ENCODE data around the gene GID8. TPM values are rescaled to one million over a fixed set of nuclear protein-coding genes. Genes with fewer than 3 reads are reported as not detected.

Gene GID8
- total RNA-seq, 1 experiment from 2014 or later: 35.6 TPM

- H3K4me2 ChIP-seq (ENCODE audit: low read length): no peak overlapping the region
- H3K79me2 ChIP-seq (ENCODE audit: insufficient read depth, low read length): no peaks in the 10 kb centered on the region
- H3K9me2 ChIP-seq (ENCODE audit: insufficient read depth): no peaks in the 10 kb centered on the region
- H3K36me3 ChIP-seq (ENCODE audit: control insufficient read depth in 1 of 2, insufficient read depth in 2 of 2, low read length in 2 of 2): no peaks in the 10 kb centered on the region
- H3K27ac ChIP-seq (ENCODE audit: low read depth, low read length): no peak overlapping the region
- no TSS peak for BruUV-seq (replicated peaks)
- intact Hi-C loops (cut with micrococcal nuclease): no loop called here
- H3K4me3 ChIP-seq (replicated peaks in 1 of 2; ENCODE audit: low read depth in 1 of 2, low read length in 2 of 2): no peak overlapping the region
- CTCF ChIA-PET: no interaction called here
- RAD21 ChIA-PET (ENCODE audit: low non-redundant PET in 1 of 2, low total read pairs in 2 of 2, uncharacterized antibody in 2 of 2, unreplicated experiment in 2 of 2): no interaction called here
- no peaks in the 10 kb centered on the region for H3K9me3 ChIP-seq (ENCODE audit: control insufficient read depth in 1 of 2, insufficient read depth in 1 of 2, low read depth in 1 of 2, low read length in 2 of 2)
- TF ChIP-seq CEBPB (IDR thresholded peaks at IDR 0.05; ENCODE audit: low read depth): no peak
- TF ChIP-seq JUND (IDR thresholded peaks at IDR 0.05): no peak
- no peak for TF ChIP-seq EZH2 (IDR thresholded peaks at IDR 0.05)
- ATAC-seq (no peak), DNase-seq (ENCODE audit: low read depth, low spot score) (no peak)
- H4K20me1 ChIP-seq (ENCODE audit: insufficient read depth): no peaks in the 10 kb centered on the region
- POLR2A ChIA-PET: no interaction called here
- H3K4me1 ChIP-seq (ENCODE audit: control insufficient read depth in 1 of 2, insufficient read depth in 2 of 2, low read length in 2 of 2): peaks cover 9 to 18% of the 10 kb centered on the region in 2 experiments; a peak in 3 of 4 replicates
- no peak overlapping the region for H2AFZ ChIP-seq (ENCODE audit: low read depth, low read length, poor library complexity, severe bottlenecking)
- H3K27me3 ChIP-seq (ENCODE audit: insufficient read depth, low read length): no peaks in the 10 kb centered on the region
- H3K9ac ChIP-seq (ENCODE audit: low read length): no peak overlapping the region
These were observed 37.4 kb downstream of the GID8 start for GRCh38 chr20:62975251-62975760.

- Histone ChIP-seq H3K79me2 (ENCODE audit: insufficient read depth, low read length) (no peaks in the 10 kb centered on the region), H4K20me1 (ENCODE audit: insufficient read depth) (no peaks in the 10 kb centered on the region), H3K9ac (ENCODE audit: low read length) (no peak overlapping the region), H2AFZ (ENCODE audit: low read depth, low read length, poor library complexity, severe bottlenecking) (no peak overlapping the region), H3K4me2 (ENCODE audit: low read length) (no peak overlapping the region), H3K9me3 (ENCODE audit: control insufficient read depth in 1 of 2, insufficient read depth in 1 of 2, low read depth in 1 of 2, low read length in 2 of 2) (no peaks in the 10 kb centered on the region), H3K4me1 (ENCODE audit: control insufficient read depth in 1 of 2, insufficient read depth in 2 of 2, low read length in 2 of 2) (peaks cover 9 to 18% of the 10 kb centered on the region in 2 experiments; a peak in 3 of 4 replicates), H3K9me2 (ENCODE audit: insufficient read depth) (no peaks in the 10 kb centered on the region), H3K36me3 (ENCODE audit: control insufficient read depth in 1 of 2, insufficient read depth in 2 of 2, low read length in 2 of 2) (no peaks in the 10 kb centered on the region), H3K27ac (ENCODE audit: low read depth, low read length) (no peak overlapping the region), H3K27me3 (ENCODE audit: insufficient read depth, low read length) (no peaks in the 10 kb centered on the region), H3K4me3 (replicated peaks in 1 of 2; ENCODE audit: low read depth in 1 of 2, low read length in 2 of 2) (no peak overlapping the region)
- no peak for DNase-seq (ENCODE audit: low read depth, low spot score)
- no peak for ATAC-seq
- no TSS peak for BruUV-seq (replicated peaks)
- CTCF ChIA-PET: no interaction called here
- RAD21 ChIA-PET (ENCODE audit: low non-redundant PET in 1 of 2, low total read pairs in 2 of 2, uncharacterized antibody in 2 of 2, unreplicated experiment in 2 of 2): no interaction called here
- POLR2A ChIA-PET: no interaction called here
- TF ChIP-seq TCF7L2 (IDR thresholded peaks at IDR 0.05; ENCODE audit: borderline replicate concordance, extremely low read depth, insufficient read depth, insufficient read length): no peak
- TF ChIP-seq POLR2A (IDR thresholded peaks at IDR 0.05; ENCODE audit: borderline replicate concordance, extremely low read depth, insufficient read depth, insufficient read length): no peak
- TF ChIP-seq CEBPB (IDR thresholded peaks at IDR 0.05; ENCODE audit: low read depth): no peak
- TF ChIP-seq SP1 (IDR thresholded peaks at IDR 0.05; ENCODE audit: low read depth): no peak
- TF ChIP-seq EGR1 (IDR thresholded peaks at IDR 0.05; ENCODE audit: low read depth): no peak
- TF ChIP-seq MAX (IDR thresholded peaks at IDR 0.05): no peak
- no peak for TF ChIP-seq SIN3A (IDR thresholded peaks at IDR 0.05; ENCODE audit: low read depth)
- no peak for TF ChIP-seq ELF1 (IDR thresholded peaks at IDR 0.05; ENCODE audit: borderline replicate concordance, low read depth)
- TF ChIP-seq ZNF274 (IDR thresholded peaks at IDR 0.05; ENCODE audit: low read depth, low read length): no peak
- intact Hi-C loops (cut with micrococcal nuclease): no loop called here
These were observed 38.0 kb downstream of the GID8 start for GRCh38 chr20:62975812-62976508.
